ENCODE measurements around the gene SCAF4. TPM values are rescaled to one million over a fixed set of nuclear protein-coding genes. Genes with fewer than 3 reads are reported as not detected.

SCAF4 gene
- total RNA-seq, 1 donor from 2014 or later: 33.4 TPM

GRCh38 chr21:31682620-31683019, 49.3 kb downstream of the SCAF4 start:
- no peaks in the 10 kb centered on the region for H3K4me1 ChIP-seq
- peaks cover 69% of the 10 kb centered on the region for H3K36me3 ChIP-seq
- TF ChIP-seq, protein P1, sequence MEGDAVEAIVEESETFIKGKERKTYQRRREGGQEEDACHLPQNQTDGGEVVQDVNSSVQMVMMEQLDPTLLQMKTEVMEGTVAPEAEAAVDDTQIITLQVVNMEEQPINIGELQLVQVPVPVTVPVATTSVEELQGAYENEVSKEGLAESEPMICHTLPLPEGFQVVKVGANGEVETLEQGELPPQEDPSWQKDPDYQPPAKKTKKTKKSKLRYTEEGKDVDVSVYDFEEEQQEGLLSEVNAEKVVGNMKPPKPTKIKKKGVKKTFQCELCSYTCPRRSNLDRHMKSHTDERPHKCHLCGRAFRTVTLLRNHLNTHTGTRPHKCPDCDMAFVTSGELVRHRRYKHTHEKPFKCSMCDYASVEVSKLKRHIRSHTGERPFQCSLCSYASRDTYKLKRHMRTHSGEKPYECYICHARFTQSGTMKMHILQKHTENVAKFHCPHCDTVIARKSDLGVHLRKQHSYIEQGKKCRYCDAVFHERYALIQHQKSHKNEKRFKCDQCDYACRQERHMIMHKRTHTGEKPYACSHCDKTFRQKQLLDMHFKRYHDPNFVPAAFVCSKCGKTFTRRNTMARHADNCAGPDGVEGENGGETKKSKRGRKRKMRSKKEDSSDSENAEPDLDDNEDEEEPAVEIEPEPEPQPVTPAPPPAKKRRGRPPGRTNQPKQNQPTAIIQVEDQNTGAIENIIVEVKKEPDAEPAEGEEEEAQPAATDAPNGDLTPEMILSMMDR (IDR thresholded peaks at IDR 0.05): no peak
- no peak for DNase-seq
- intact Hi-C loops (cut with DNase I): no loop called here
- no peak for ATAC-seq
- no peak overlapping the region for H3K27ac ChIP-seq
- no peaks in the 10 kb centered on the region for H3K9me3 ChIP-seq
- no peak overlapping the region for H3K4me3 ChIP-seq
- no peaks in the 10 kb centered on the region for H3K27me3 ChIP-seq (ENCODE audit: low read depth)

- TF ChIP-seq, protein P1 (IDR thresholded peaks at IDR 0.05): no peak
- Histone ChIP-seq H3K27me3 (ENCODE audit: low read depth) (no peaks in the 10 kb centered on the region), H3K27ac (no peak overlapping the region), H3K4me1 (no peaks in the 10 kb centered on the region), H3K36me3 (peaks cover 32% of the 10 kb centered on the region), H3K4me3 (no peak overlapping the region), H3K9me3 (no peaks in the 10 kb centered on the region)
- ATAC-seq: no peak
- no peak for DNase-seq
- intact Hi-C loops (cut with DNase I): no loop called here
Observed at GRCh38 chr21:31678478-31678877, 53.4 kb downstream of the SCAF4 start.

DNA sequence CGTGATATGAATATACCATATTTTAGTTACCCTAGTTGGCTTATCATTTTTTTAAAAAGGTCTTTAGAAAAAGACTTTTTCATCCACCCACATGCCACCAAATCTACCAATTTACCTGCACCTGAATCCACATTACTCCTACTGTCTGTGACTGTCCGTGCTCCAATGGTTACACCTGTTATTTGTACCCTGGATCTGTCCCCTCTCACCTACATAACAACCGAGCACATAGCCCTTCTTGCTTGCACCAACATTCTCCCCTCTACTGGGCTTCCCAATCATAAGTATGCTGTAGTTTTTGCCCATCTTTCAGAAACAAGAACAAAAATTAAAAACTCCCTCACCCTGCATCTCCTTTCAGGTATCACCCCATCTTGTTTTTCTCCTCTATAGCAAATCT, 54.9 kb downstream of the SCAF4 start:
- intact Hi-C loops (cut with DNase I): no loop called here

DNA sequence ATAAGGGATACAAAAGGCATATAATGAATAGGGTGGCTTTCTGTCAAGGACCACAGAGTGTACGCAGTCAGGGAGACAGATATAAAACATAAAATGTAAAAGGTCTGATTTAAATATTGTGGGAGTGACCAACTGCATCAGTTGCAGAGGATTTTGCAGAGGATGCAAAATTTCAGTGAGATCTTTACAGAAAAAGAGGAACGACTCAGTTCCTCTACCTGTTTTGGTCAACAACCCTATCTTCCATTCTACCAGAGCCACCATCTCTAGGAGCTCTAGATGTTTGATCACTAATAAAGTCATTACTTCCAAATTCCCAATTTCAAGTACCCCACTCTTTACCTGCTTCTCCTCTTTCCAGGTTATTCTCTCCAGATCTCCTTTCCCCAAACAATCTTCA, 56.0 kb downstream of the SCAF4 start:
- intact Hi-C loops (cut with DNase I): no loop called here
- ATAC-seq: no peak
- TF ChIP-seq, protein P1 (IDR thresholded peaks at IDR 0.05): no peak
- Histone ChIP-seq H3K4me3 (no peak overlapping the region), H3K9me3 (no peaks in the 10 kb centered on the region), H3K36me3 (peaks cover 25% of the 10 kb centered on the region), H3K4me1 (no peaks in the 10 kb centered on the region), H3K27ac (no peak overlapping the region), H3K27me3 (ENCODE audit: low read depth) (no peaks in the 10 kb centered on the region)
- no peak for DNase-seq

More for the DNA sequence above, 54.9 kb downstream of the SCAF4 start:
- DNase-seq (no peak), ATAC-seq (no peak)
- TF ChIP-seq, protein P1 (IDR thresholded peaks at IDR 0.05): no peak
- no peaks in the 10 kb centered on the region for H3K9me3 ChIP-seq
- no peak overlapping the region for H3K27ac ChIP-seq
- peaks cover 19% of the 10 kb centered on the region for H3K36me3 ChIP-seq
- no peaks in the 10 kb centered on the region for H3K4me1 ChIP-seq
- H3K4me3 ChIP-seq: no peak overlapping the region
- H3K27me3 ChIP-seq (ENCODE audit: low read depth): no peaks in the 10 kb centered on the region

GRCh38 chr21:31675318-31675717, 56.6 kb downstream of the SCAF4 start:
- no peaks in the 10 kb centered on the region for H3K9me3 ChIP-seq
- DNase-seq (no peak), ATAC-seq (no peak)
- TF ChIP-seq, protein P1 (IDR thresholded peaks at IDR 0.05): no peak
- intact Hi-C loops (cut with DNase I): no loop called here
- H3K27ac ChIP-seq: no peak overlapping the region
- H3K4me3 ChIP-seq: no peak overlapping the region
- no peaks in the 10 kb centered on the region for H3K4me1 ChIP-seq
- no peaks in the 10 kb centered on the region for H3K27me3 ChIP-seq (ENCODE audit: low read depth)
- peaks cover 30% of the 10 kb centered on the region for H3K36me3 ChIP-seq
